HG03060 (cell line): Measurements from ENCODE around the gene IGLON5.

Experiments
- ATAC-seq: cut with Tn5 transposase; IDR thresholded peaks from one replicate; pipeline ENCODE4 v1.9.1; 2021; ENCODE audit warnings: low read depth, moderate number of reproducible peaks; ENCODE audit not compliant: unreplicated experiment

Gene IGLON5

GRCh38 chr19:51337861-51338562 is 26.6 kb downstream of the IGLON5 start:
- ATAC-seq, result no peak

GRCh38 chr19:51338563-51339312 is 27.3 kb downstream of the IGLON5 start:
- no peak for ATAC-seq

GRCh38 chr19:51339313-51339686 is 27.9 kb downstream of the IGLON5 start:
- no peak for ATAC-seq

GRCh38 chr19:51339687-51340656 is 28.5 kb downstream of the IGLON5 start:
- no peak for ATAC-seq

GRCh38 chr19:51341066-51341465 is 29.6 kb downstream of the IGLON5 start:
- ATAC-seq, result no peak

- ATAC-seq, result no peak
Measured at GRCh38 chr19:51341976-51342580, 30.6 kb downstream of the IGLON5 start, which contains the start of gene VSIG10L. VSIG10L (minus strand) TSS chr19:51342139; CDS start chr19:51342124, 15 bp downstream.

- no peak for ATAC-seq
Measured at GRCh38 chr19:51342631-51343569, 31.5 kb downstream of the IGLON5 start.

GRCh38 chr19:51345076-51345620 is 33.7 kb downstream of the IGLON5 start:
- ATAC-seq, result no peak

GRCh38 chr19:51346742-51347141 is 35.3 kb downstream of the IGLON5 start:
- ATAC-seq, result no peak

- no peak for ATAC-seq
Measured at GRCh38 chr19:51347209-51347928, 35.9 kb downstream of the IGLON5 start.

GRCh38 chr19:51351266-51351990 is 40.0 kb downstream of the IGLON5 start:
- ATAC-seq, result no peak

- no peak for ATAC-seq
Measured at GRCh38 chr19:51352783-51353360, 41.4 kb downstream of the IGLON5 start.

GRCh38 chr19:51354103-51354741 is 42.8 kb downstream of the IGLON5 start:
- ATAC-seq, result no peak

- ATAC-seq, result no peak
Measured at GRCh38 chr19:51354742-51355148, 43.3 kb downstream of the IGLON5 start.

- no peak for ATAC-seq
Measured at GRCh38 chr19:51356159-51356801, 44.8 kb downstream of the IGLON5 start.

GRCh38 chr19:51357952-51358351 is 46.5 kb downstream of the IGLON5 start:
- no peak for ATAC-seq
